ENCODE data around the gene ZBTB22.
"Not testable (repeated sequence)": the region's sequence is repeated elsewhere in the genome, so short reads cannot be mapped to it uniquely, and the experiment has no call there.

Gene ZBTB22, protein sequence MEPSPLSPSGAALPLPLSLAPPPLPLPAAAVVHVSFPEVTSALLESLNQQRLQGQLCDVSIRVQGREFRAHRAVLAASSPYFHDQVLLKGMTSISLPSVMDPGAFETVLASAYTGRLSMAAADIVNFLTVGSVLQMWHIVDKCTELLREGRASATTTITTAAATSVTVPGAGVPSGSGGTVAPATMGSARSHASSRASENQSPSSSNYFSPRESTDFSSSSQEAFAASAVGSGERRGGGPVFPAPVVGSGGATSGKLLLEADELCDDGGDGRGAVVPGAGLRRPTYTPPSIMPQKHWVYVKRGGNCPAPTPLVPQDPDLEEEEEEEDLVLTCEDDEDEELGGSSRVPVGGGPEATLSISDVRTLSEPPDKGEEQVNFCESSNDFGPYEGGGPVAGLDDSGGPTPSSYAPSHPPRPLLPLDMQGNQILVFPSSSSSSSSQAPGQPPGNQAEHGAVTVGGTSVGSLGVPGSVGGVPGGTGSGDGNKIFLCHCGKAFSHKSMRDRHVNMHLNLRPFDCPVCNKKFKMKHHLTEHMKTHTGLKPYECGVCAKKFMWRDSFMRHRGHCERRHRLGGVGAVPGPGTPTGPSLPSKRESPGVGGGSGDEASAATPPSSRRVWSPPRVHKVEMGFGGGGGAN

GRCh38 chr6:33317669-33318425 is at the start of gene ZBTB22:
Gene ZBTB22, minus strand, starts transcription at chr6:33317744. Its CDS starts 828 bp downstream, at chr6:33316916.
- DNase-seq (ENCODE audit: low read depth in 2 of 2), result peak; percentile 88 to 91

DNA sequence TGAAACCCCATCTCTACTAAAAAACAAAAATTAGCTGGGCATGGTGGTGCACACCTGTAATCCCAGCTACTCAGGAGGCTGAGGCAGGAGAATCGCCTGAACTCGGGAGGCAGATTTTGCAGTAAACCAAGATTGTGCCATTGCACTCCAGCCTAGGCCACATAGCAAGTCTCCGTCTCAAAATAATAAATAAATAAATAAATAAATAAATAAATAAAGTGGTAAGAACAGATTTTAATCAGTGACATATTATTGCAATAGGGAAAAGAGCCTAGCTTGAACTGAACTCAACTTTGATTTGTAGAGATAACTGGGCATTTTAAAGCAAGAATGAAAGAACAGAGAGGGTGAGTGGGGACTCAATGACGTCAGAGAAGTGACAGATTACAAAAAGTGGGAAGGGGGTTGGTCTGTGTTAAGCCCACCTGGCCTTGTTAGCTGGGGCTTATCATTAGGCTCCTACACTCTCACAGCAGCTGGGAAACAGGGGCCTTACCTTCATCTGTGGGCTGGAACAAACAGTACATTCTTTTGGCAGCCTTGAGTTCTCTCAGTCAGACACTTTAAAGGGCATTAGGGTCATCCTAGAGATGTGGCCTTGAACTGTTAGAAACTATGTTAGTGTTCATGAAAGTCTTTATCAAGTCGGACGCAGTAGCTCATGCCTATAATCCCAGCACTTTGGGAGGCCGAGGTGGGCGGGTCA is 49.6 kb upstream of the ZBTB22 start:
- no peak for DNase-seq (ENCODE audit: low read depth in 2 of 2)

- not testable (repeated sequence) for DNase-seq (ENCODE audit: low read depth in 2 of 2)
These were observed 47.8 kb upstream of the ZBTB22 start for GRCh38 chr6:33365206-33365971.

DNA sequence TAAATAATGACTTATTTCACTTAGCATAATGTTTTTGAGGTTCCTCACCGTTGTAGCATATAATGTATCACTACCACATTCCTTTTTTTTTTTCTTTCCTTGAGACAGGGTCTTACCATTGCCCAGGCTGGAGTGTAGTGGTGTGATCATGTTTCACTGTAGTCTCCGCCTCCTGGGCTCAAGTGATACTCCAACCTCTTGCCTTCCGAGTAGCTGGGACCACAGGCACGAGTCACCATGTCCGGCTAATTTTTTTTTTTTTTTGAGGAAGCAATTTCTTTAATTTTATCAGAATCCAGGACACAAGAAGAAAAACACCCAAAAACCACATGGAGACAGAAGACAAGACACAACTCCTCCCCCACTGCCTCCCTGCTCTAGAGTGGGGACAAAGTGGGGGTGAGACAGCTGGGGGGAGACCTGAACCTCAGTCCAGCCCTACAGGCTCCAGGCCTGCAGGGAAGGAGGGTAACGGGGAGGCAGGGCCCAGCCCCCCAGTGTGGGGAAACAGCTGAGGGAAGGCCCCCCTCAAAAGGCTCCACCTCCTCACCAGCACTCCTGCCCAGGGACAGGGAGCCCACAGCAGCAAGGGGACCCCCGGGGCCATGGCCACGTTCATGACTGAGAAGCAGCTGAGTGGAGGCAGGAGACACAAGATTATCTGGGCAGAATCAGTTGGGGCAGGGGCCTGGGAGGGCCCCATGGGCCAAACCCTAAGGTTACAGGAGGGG is 47.1 kb upstream of the ZBTB22 start:
- DNase-seq (ENCODE audit: low read depth in 2 of 2), result not testable (repeated sequence)

- not testable (repeated sequence) for DNase-seq (ENCODE audit: low read depth in 2 of 2)
These were observed 45.9 kb upstream of the ZBTB22 start for GRCh38 chr6:33363486-33363885.

DNA sequence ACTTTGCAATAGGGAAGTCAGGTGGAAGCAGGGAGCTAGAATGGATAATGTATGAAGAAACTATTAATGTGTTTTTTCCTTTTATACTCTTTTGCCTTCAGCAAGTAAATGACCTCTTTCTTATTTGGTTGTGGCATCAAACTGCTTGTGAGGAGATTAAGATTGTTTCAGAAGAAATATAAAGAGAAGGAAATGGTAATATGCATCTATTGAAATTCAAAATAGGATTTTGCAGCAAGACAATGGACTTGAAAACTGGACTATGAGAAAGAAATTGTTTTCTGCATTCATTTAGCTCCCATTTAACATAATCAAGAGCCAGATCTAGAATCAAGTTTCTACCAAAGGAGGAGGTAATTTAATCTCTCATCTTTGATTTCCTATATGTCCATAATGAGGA is 41.8 kb upstream of the ZBTB22 start:
- no peak for DNase-seq (ENCODE audit: low read depth in 2 of 2)

DNA sequence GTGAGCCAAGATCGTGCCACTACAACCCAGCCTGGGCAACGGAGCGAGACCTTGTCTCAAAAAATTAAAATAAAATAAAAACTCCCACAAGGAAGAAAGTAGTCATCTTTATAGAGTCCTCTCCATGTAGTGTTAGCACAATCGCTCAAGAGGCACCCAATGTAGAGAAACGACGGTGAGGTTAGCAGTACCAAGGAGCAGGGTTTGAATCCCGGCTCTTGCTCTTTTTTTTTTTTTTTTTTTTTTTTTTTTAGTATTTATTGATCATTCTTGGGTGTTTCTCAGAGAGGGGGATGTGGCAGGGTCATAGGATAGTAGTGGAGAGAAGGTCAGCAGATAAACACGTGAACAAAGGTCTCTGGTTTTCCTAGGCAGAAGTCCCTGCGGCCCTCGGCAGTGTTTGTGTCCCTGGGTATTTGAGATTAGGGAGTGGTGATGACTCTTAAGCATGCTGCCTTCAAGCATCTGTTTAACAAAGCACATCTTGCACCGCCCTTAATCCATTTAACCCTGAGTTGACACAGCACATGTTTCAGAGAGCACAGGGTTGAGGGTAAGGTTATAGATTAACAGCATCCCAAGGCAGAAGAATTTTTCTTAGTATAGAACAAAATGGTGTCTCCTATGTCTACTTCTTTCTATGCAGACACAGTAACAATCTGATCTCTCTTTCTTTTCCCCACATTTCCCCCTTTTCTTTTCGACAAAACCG is 39.8 kb upstream of the ZBTB22 start:
- DNase-seq (ENCODE audit: low read depth in 2 of 2), result not testable (repeated sequence)

GRCh38 chr6:33356295-33356694 is 38.8 kb upstream of the ZBTB22 start:
- DNase-seq (ENCODE audit: low read depth in 2 of 2), result no peak

GRCh38 chr6:33355860-33356259 is 38.3 kb upstream of the ZBTB22 start:
- DNase-seq (ENCODE audit: low read depth in 2 of 2), result not testable (repeated sequence)

DNA sequence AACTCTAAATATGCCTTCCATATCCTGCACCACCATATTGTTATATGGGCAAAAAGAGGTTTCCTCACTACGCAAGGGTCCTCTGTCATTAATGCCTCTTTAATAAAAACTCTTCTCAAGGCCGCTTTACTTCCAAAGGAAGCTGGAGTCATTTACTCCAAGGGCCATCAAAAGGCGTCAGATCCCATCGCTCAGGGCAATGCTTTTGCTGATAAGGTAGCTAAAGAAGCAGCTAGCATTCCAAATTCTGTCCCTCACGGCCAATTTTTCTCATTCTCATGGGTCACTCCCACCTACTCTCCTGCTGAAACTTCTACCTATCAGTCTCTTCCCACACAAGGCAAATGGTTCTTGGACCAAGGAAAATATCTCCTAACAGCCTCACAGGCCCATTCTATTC is 30.3 kb upstream of the ZBTB22 start:
- no peak for DNase-seq (ENCODE audit: low read depth in 2 of 2)

GRCh38 chr6:33346972-33347371 is 29.4 kb upstream of the ZBTB22 start:
- not testable (repeated sequence) for DNase-seq (ENCODE audit: low read depth in 2 of 2)

- DNase-seq (ENCODE audit: low read depth in 2 of 2), result peak in 1 of 2 donors; percentile 36
These were observed 27.5 kb upstream of the ZBTB22 start for GRCh38 chr6:33344701-33345697.

DNA sequence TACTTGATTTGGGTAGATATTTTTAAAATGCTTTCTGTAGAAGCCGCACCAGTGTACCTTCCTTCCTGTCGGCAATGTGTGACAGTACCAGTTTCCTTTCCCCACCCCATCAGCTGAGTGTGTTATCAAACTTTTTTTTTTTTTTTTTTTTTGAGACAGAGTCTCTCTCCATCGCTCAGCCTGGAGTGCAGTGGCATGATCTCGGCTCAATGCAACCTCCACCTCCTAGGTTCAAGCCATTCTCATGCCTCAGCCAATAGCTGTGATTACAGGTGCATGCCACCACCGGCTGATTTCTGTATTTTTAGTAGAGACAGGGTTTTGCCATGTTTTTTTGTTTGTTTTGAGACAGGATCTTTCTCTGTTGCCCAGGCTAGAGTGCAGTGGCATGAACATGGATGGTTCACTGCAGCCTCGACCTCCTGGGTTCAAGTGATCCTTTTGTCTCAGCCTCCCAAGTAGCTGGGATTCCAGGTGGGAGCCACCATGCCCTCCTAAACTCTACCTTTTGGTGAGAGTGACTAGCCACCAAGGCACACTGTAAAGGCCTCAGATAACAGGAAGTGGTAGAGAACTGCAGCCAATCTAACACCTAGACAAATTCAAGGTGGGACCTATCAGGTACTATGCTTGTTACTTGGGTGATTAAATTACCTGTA is 26.5 kb upstream of the ZBTB22 start:
- peak in 1 of 2 donors; percentile 36 for DNase-seq (ENCODE audit: low read depth in 2 of 2)

- DNase-seq (ENCODE audit: low read depth in 2 of 2), result not testable (repeated sequence)
These were observed 26.0 kb upstream of the ZBTB22 start for GRCh38 chr6:33343606-33343952.

GRCh38 chr6:33339193-33339592 is 21.6 kb upstream of the ZBTB22 start:
- DNase-seq (ENCODE audit: low read depth in 2 of 2), result no peak

GRCh38 chr6:33336495-33336894 is 19.0 kb upstream of the ZBTB22 start:
- no peak for DNase-seq (ENCODE audit: low read depth in 2 of 2)

GRCh38 chr6:33335916-33336315 is 18.4 kb upstream of the ZBTB22 start:
- no peak for DNase-seq (ENCODE audit: low read depth in 2 of 2)

DNA sequence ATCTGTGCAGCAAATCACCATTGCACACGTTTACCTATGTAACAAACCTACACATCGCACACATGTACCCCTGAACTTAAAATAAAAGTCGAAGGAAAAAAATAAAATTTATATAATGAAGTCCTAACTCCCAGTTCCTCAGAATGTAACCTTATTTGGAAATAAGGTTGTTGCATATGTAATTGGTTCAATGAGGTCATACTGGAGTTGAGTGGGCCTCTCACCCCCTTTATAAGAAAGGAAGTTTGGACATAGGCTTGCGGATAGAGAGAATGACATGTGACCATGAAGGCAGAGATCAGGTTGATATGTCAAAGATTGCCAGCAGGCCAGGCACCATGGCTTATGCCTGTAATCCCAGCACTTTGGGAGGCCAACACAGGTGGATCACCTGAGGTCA is 16.1 kb upstream of the ZBTB22 start:
- DNase-seq (ENCODE audit: low read depth in 2 of 2), result no peak

Measured in stimulated activated CD8-positive, alpha-beta memory T cell treated with anti-CD3 and anti-CD28 coated beads, Interleukin-15, amount 100 ng/mL, for 4 hours (primary cell).